ENCODE results near the gene NOD2.

- TF ChIP-seq GATA2 (IDR thresholded peaks at IDR 0.05; ENCODE audit: low read depth, low read length) (no peak), GATA3 (IDR thresholded peaks at IDR 0.05; ENCODE audit: low read depth, low read length) (no peak)
Measured at GRCh38 chr16:50670476-50670875, 22.9 kb upstream of the NOD2 start.

All from SH-SY5Y (cell line).